Ishikawa (cell line): ENCODE results near the gene TUBB2A.

ENCODE experiments used
- CEBPB ChIP-seq: IDR thresholded peaks from 2 replicates; pipeline ENCODE4 v1.6.1; 2012
- CREB1 ChIP-seq: IDR thresholded peaks from 2 replicates; pipeline ENCODE4 v1.6.1; 2012; ENCODE audit warnings: low read depth
- EGR1 ChIP-seq: IDR thresholded peaks from 2 replicates; pipeline ENCODE4 v1.6.1; 2012
- EP300 ChIP-seq: IDR thresholded peaks from 2 replicates; pipeline ENCODE4 v1.6.1; 2012; ENCODE audit warnings: borderline replicate concordance
- FOXM1 ChIP-seq: IDR thresholded peaks from 2 replicates; pipeline ENCODE4 v1.6.1; 2012; ENCODE audit warnings: low read depth, borderline replicate concordance
- MAX ChIP-seq: IDR thresholded peaks from 2 replicates; pipeline ENCODE4 v1.6.1; 2012
- NFIC ChIP-seq: IDR thresholded peaks from 2 replicates; pipeline ENCODE4 v1.6.1; 2012
- RAD21 ChIP-seq: IDR thresholded peaks from 2 replicates; pipeline ENCODE4 v1.6.1; 2012; ENCODE audit warnings: low read depth
- REST ChIP-seq: IDR thresholded peaks from 2 replicates; pipeline ENCODE4 v1.6.1; 2012; ENCODE audit warnings: low read depth, mild to moderate bottlenecking
- TAF1 ChIP-seq: IDR thresholded peaks from 2 replicates; pipeline ENCODE4 v1.6.1; 2012; ENCODE audit warnings: low read depth, mild to moderate bottlenecking
- TCF12 ChIP-seq: IDR thresholded peaks from 2 replicates; pipeline ENCODE4 v1.6.1; 2012; ENCODE audit warnings: low read depth
- TEAD4 ChIP-seq: IDR thresholded peaks from 2 replicates; pipeline ENCODE4 v1.6.1; 2012
- USF1 ChIP-seq: IDR thresholded peaks from 2 replicates; pipeline ENCODE4 v1.6.1; 2012
- YY1 ChIP-seq: IDR thresholded peaks from 2 replicates; pipeline ENCODE4 v1.6.1; 2012; ENCODE audit warnings: low read depth
- ZBTB7A ChIP-seq: IDR thresholded peaks from 2 replicates; pipeline ENCODE4 v1.6.1; 2012; ENCODE audit warnings: low read depth

Gene TUBB2A

GRCh38 chr6:3188262-3188661 is 30.9 kb upstream of the TUBB2A start:
- TF ChIP-seq ZBTB7A (no peak), CREB1 (no peak), TCF12 (no peak), FOXM1 (no peak), USF1 (no peak), YY1 (no peak)

GRCh38 chr6:3186974-3187382 is 29.6 kb upstream of the TUBB2A start:
- no peak for TF ChIP-seq TAF1
- no peak for TF ChIP-seq ZBTB7A
- TF ChIP-seq FOXM1, result no peak
- TF ChIP-seq RAD21, result no peak

- TF ChIP-seq CREB1, result no peak
- TF ChIP-seq FOXM1, result no peak
- TF ChIP-seq EP300, result no peak
- no peak for TF ChIP-seq TEAD4
- no peak for TF ChIP-seq TCF12
- no peak for TF ChIP-seq CEBPB
- TF ChIP-seq REST, result no peak
- TF ChIP-seq ZBTB7A, result no peak
- TF ChIP-seq USF1, result no peak
- TF ChIP-seq EGR1, result no peak
Measured at GRCh38 chr6:3183066-3183465, 25.7 kb upstream of the TUBB2A start.

- TF ChIP-seq CEBPB, result no peak
- no peak for TF ChIP-seq CREB1
- no peak for TF ChIP-seq USF1
- TF ChIP-seq TAF1, result no peak
- TF ChIP-seq REST, result no peak
- TF ChIP-seq ZBTB7A, result no peak
- no peak for TF ChIP-seq MAX
- TF ChIP-seq YY1, result no peak
- TF ChIP-seq TEAD4, result no peak
- no peak for TF ChIP-seq EP300
- no peak for TF ChIP-seq NFIC
- no peak for TF ChIP-seq FOXM1
- TF ChIP-seq EGR1, result no peak
- TF ChIP-seq TCF12, result no peak
- TF ChIP-seq RAD21, result no peak
Measured at GRCh38 chr6:3181105-3181504, 23.8 kb upstream of the TUBB2A start.

- 0 out of 2 replicates have a peak, but pooled peaks have one; percentile 37 for TF ChIP-seq REST
Measured at GRCh38 chr6:3179945-3180344, 22.6 kb upstream of the TUBB2A start.
